HCT116 (cell line): ENCODE results near the gene VPS9D1. TPM values are rescaled to one million over a fixed set of nuclear protein-coding genes. Genes with fewer than 3 reads are reported as not detected.

Experiments used
- ATAC-seq: fragments of 200-7000 bp; cut with Tn5 transposase; 2 replicates; pipeline ENCODE4 v1.9.1; 2020; ENCODE audit warnings: mild to moderate bottlenecking, moderate library complexity
- BruUV-seq: library from RNA; stranded (reverse); fragments of 400-500 nt; replicated peaks from 2 replicates; lab custom pipeline; 2021; lab: Mats Ljungman, UMichigan
- CTCF ChIA-PET: fragments of 300-600 bp; sonication (Branson Sonifier 250); formaldehyde crosslinking; loops from one replicate; lab custom pipeline; 2021; ENCODE audit warnings: antibody characterized with exemption; lab: Charles Lee
- POLR2A ChIA-PET: fragments of 300-600, 350-600 bp; sonication (Branson Sonifier 250); formaldehyde crosslinking; loops from one replicate; lab custom pipeline; 2021; ENCODE audit warnings: antibody characterized with exemption; lab: Charles Lee
- RAD21 ChIA-PET, 2 experiments: fragments of 300-600 bp; sonication (Branson Sonifier 250); formaldehyde crosslinking; loops; one replicate each; lab custom pipeline; 2023; ENCODE audit warnings: low total read pairs in 2 of 2; ENCODE audit not compliant: uncharacterized antibody in 2 of 2, unreplicated experiment in 2 of 2, low non-redundant PET in 1 of 2; lab: Charles Lee
- DNase-seq: peaks from one replicate; pipeline ENCODE4 v3.0.0-alpha.2; 2010; ENCODE audit warnings: low read depth, low spot score
- H2AFZ ChIP-seq: fragments of 200-600 bp; shearing (Covaris generic), sonication (generic); 2 replicates; pipeline ENCODE4 v1.6.1; 2017; ENCODE audit warnings: low read depth, mixed run types, mixed read lengths, antibody characterized with exemption, low read length; ENCODE audit not compliant: poor library complexity, severe bottlenecking
- H3K27ac ChIP-seq: 2 replicates; pipeline ENCODE4 v1.5.1; 2012; ENCODE audit warnings: low read depth, low read length
- H3K27me3 ChIP-seq: fragments of 200-600 bp; sonication (generic); 2 replicates; pipeline ENCODE4 v1.6.1; 2016; ENCODE audit warnings: mixed run types, low read length, mixed read lengths; ENCODE audit not compliant: insufficient read depth
- H3K36me3 ChIP-seq, 2 experiments: fragments of 200-500 bp in 1 of 2; fragments of 200-600 bp in 1 of 2; sonication (Bioruptor generic) in 1 of 2; sonication (generic) in 1 of 2; 2 replicates each; pipeline versions ENCODE4 v1.5.1 to v1.6.1; 2014 to 2016; ENCODE audit warnings: low read length in 2 of 2, inconsistent platforms in 1 of 2, mixed read lengths in 1 of 2, mixed run types in 1 of 2; ENCODE audit not compliant: insufficient read depth in 2 of 2, control insufficient read depth in 1 of 2
- H3K4me1 ChIP-seq, 2 experiments: fragments of 200-600 bp in 1 of 2; sonication (generic) in 1 of 2; 2 replicates each; pipeline versions ENCODE4 v1.5.1 to v1.6.1; 2012 to 2017; ENCODE audit warnings: low read length in 2 of 2, inconsistent platforms in 1 of 2, mild to moderate bottlenecking in 1 of 2, mixed read lengths in 1 of 2, mixed run types in 1 of 2, moderate library complexity in 1 of 2; ENCODE audit not compliant: insufficient read depth in 2 of 2, control insufficient read depth in 1 of 2
- H3K4me2 ChIP-seq: fragments of 200-600 bp; sonication (generic); 2 replicates; pipeline ENCODE4 v1.6.1; 2017; ENCODE audit warnings: mixed run types, low read length, mixed read lengths
- H3K4me3 ChIP-seq, 2 experiments: fragments of 200-600 bp in 1 of 2; sonication (generic) in 1 of 2; replicated peaks in 1 of 2; 2 replicates each; pipeline ENCODE4 v1.5.1; 2011 to 2016; ENCODE audit warnings: low read length in 2 of 2, control low read depth in 1 of 2, low read depth in 1 of 2, mild to moderate bottlenecking in 1 of 2, mixed read lengths in 1 of 2, mixed run types in 1 of 2
- H3K79me2 ChIP-seq: fragments of 200-600 bp; sonication (generic); 2 replicates; pipeline ENCODE4 v1.6.1; 2017; ENCODE audit warnings: mild to moderate bottlenecking, mixed run types, low read length, moderate library complexity, mixed read lengths; ENCODE audit not compliant: insufficient read depth
- H3K9ac ChIP-seq: fragments of 200-600 bp; sonication (generic); 2 replicates; pipeline ENCODE4 v1.6.1; 2016; ENCODE audit warnings: low read length, mixed read lengths
- H3K9me2 ChIP-seq: fragments of 200-600 bp; sonication (generic), shearing (Covaris generic); 2 replicates; pipeline ENCODE4 v1.6.1; 2017; ENCODE audit warnings: mixed run types, mild to moderate bottlenecking, moderate library complexity; ENCODE audit not compliant: insufficient read depth
- H3K9me3 ChIP-seq, 2 experiments: fragments of 200-500 bp in 1 of 2; fragments of 200-600 bp in 1 of 2; sonication (Bioruptor generic) in 1 of 2; sonication (generic) in 1 of 2; 2 replicates each; pipeline ENCODE4 v1.6.1; 2014 to 2017; ENCODE audit warnings: low read length in 2 of 2, mixed read lengths in 2 of 2, inconsistent platforms in 1 of 2, low read depth in 1 of 2, mild to moderate bottlenecking in 1 of 2, mixed run types in 1 of 2, moderate library complexity in 1 of 2; ENCODE audit not compliant: control insufficient read depth in 1 of 2, insufficient read depth in 1 of 2
- H4K20me1 ChIP-seq: fragments of 200-600 bp; sonication (generic), shearing (Covaris generic); 2 replicates; pipeline ENCODE4 v1.6.1; 2017; ENCODE audit warnings: mixed run types, mild to moderate bottlenecking, moderate library complexity; ENCODE audit not compliant: insufficient read depth
- ATF3 ChIP-seq: IDR thresholded peaks from 2 replicates; pipeline ENCODE4 v1.6.1; 2012
- ELF1 ChIP-seq: IDR thresholded peaks from 2 replicates; pipeline ENCODE4 v1.6.1; 2012; ENCODE audit warnings: low read depth, borderline replicate concordance
- EZH2 ChIP-seq: fragments of 200-600 bp; sonication (generic); IDR thresholded peaks from 2 replicates; pipeline ENCODE4 v1.6.1; 2017; ENCODE audit warnings: antibody characterized with exemption, mixed run types
- EZH2phosphoT487 ChIP-seq: fragments of 200-600 bp; IDR thresholded peaks from 2 replicates; pipeline ENCODE4 v1.6.1; 2018; ENCODE audit warnings: antibody characterized with exemption, borderline replicate concordance
- JUND ChIP-seq: IDR thresholded peaks from 2 replicates; pipeline ENCODE4 v1.6.1; 2012
- MAX ChIP-seq: IDR thresholded peaks from 2 replicates; pipeline ENCODE4 v1.6.1; 2012
- POLR2A ChIP-seq: IDR thresholded peaks from 2 replicates; pipeline ENCODE4 v1.7.0; 2011; ENCODE audit warnings: borderline replicate concordance; ENCODE audit not compliant: insufficient read depth, insufficient read length; ENCODE audit errors: extremely low read depth
- POLR2AphosphoS5 ChIP-seq: IDR thresholded peaks from 2 replicates; pipeline ENCODE4 v1.6.1; 2011; ENCODE audit warnings: mild to moderate bottlenecking, low read depth, low read length, moderate library complexity
- RAD21 ChIP-seq: IDR thresholded peaks from 2 replicates; pipeline ENCODE4 v1.6.1; 2012; ENCODE audit warnings: low read depth, mild to moderate bottlenecking
- SRF ChIP-seq: IDR thresholded peaks from 2 replicates; pipeline ENCODE4 v1.6.1; 2012; ENCODE audit warnings: low read depth
- ZBTB33 ChIP-seq: IDR thresholded peaks from 2 replicates; pipeline ENCODE4 v1.6.1; 2011; ENCODE audit warnings: mild to moderate bottlenecking, low read length, moderate library complexity; ENCODE audit not compliant: insufficient replicate concordance; ENCODE audit errors: extremely low read depth
- ZFX ChIP-seq: fragments of 450-650 bp; IDR thresholded peaks from 2 replicates; pipeline ENCODE4 v1.6.1; 2017
- intact Hi-C: fragments of 100-400 bp; cut with micrococcal nuclease; formaldehyde crosslinking; loops from 2 replicates; pipeline ENCODE4 v1.10.0; 2022
- total RNA-seq: library from RNA; stranded (reverse); gene quantifications from one replicate; pipeline ENCODE4 v1.2.1, GENCODE V29; 2021; ENCODE audit not compliant: unreplicated experiment

VPS9D1 gene
- total RNA-seq, 1 experiment from 2014 or later: 4.2 TPM

- TF ChIP-seq EZH2phosphoT487 (no peak), RAD21 (no peak), POLR2A (no peak), ZBTB33 (no peak), ELF1 (no peak), EZH2 (no peak), POLR2AphosphoS5 (no peak), SRF (no peak), ATF3 (no peak), JUND (no peak), ZFX (no peak)
Measured at GRCh38 chr16:89716916-89717687, 3.6 kb downstream of the VPS9D1 start (continued).

- ChIA-PET CTCF (interaction anchor here (1.3 kb wide), 1 partner anchor 12 kb away, joined by 3 read pairs; no protein-coding TSS in a partner anchor), POLR2A (interaction anchor here (0.9 to 2.0 kb wide), 2 partner anchors 10 to 15 kb away, joined by 3 to 7 read pairs; partner anchors contain the start of gene SPATA2L), RAD21 (no interaction called here)
- H3K79me2 ChIP-seq: peaks cover 42% of the 10 kb centered on the region
- H3K9ac ChIP-seq: no peak overlapping the region
- H3K27ac ChIP-seq: no peak overlapping the region; the same call in 1 of the 2 replicates
- H3K4me1 ChIP-seq: peaks cover 18 to 65% of the 10 kb centered on the region in 2 experiments
- no peak for TF ChIP-seq POLR2A
- no peak for TF ChIP-seq ATF3
- no peak for TF ChIP-seq MAX
- H3K36me3 ChIP-seq: peaks cover 9 to 27% of the 10 kb centered on the region in 2 experiments
- no TSS peak for BruUV-seq
- no peaks in the 10 kb centered on the region for H3K9me2 ChIP-seq
- ATAC-seq: no peak
- H3K4me2 ChIP-seq: no peak overlapping the region
- no peaks in the 10 kb centered on the region for H4K20me1 ChIP-seq
- intact Hi-C loops: no loop called here
- H3K9me3 ChIP-seq: no peaks in the 10 kb centered on the region
- no peak overlapping the region for H2AFZ ChIP-seq
- H3K27me3 ChIP-seq: no peaks in the 10 kb centered on the region
- no peak for DNase-seq
- no peak overlapping the region for H3K4me3 ChIP-seq
Measured at GRCh38 chr16:89716493-89716892, 4.2 kb downstream of the VPS9D1 start.
